GM18499 (cell line): ENCODE data around the gene SHANK2.

ENCODE experiments used
- ATAC-seq: cut with Tn5 transposase; IDR thresholded peaks from one replicate; pipeline ENCODE4 v1.9.1; 2021; ENCODE audit warnings: moderate number of reproducible peaks; ENCODE audit not compliant: insufficient read depth, unreplicated experiment

The SHANK2 gene

DNA sequence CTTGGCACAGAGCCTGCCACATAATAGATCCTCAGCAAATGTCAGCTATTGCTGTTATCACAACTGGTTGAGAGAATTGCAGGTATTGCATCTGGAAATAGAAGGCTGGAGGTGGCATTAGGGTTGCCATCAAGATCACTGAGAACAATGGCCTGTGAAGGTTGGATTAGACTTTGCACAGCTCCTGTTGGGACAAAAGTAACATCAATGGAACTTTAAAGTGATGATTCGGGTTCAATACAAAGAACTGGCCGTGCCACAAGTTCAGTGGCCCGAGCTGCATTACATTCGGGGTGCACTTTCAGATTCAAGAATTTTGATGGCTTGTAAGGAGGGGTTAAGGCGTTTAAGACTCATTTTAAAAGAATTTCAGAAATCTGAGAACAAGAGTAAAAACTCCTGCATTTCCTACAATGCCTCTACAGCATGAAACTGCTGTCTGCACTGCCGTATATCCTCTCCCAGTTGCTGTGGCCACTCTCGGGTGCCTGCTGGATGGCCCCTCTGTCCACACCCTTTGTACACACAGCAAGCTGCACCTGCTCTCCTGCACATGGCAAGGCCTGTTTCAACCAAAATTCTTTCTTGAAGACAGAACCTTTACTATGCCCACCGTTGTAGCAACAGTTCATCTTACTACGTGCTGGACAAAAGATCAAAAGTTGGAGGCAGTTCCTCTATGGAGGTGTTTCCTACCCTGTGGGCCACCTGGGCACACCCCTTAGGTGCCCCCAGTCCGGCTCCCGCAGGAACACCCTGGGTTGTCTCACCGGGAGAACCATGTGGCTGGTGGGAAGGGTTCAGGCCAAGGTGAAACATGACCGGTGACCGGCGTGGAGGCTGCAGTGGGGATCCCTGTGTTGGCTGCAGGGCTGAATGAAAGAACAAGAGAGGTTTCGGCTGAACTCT is 17.5 kb upstream of the SHANK2 start:
- no peak for ATAC-seq

DNA sequence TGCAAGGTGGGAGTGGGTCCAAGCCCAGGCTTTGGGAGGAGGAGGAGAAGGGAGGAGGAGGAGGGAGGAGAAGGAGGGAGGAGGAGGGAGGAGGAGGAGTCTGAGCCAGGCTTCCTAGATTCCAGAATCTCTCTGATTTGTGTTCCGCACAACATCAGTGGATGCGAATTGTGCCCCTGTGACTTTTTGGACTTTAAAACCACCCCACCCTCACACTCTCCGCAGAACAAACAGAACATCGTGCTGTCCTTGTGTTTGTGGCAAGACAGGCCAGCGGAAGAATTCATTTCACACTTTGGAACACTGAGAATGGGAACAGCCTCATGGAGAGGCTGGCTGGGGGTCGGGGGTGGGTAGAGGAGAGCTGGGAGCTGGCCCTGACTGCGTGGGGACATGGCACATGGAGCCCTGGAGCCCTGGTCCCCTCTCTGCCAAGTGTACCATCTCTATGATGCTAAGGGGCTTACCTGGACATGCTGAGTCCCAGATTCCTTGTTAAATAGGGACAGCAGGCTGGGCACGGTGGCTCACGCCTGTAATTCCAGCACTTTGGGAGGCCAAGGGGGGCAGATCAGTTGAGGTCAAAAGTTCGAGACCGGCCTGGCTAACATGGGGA is 16.4 kb upstream of the SHANK2 start:
- ATAC-seq, result no peak

DNA sequence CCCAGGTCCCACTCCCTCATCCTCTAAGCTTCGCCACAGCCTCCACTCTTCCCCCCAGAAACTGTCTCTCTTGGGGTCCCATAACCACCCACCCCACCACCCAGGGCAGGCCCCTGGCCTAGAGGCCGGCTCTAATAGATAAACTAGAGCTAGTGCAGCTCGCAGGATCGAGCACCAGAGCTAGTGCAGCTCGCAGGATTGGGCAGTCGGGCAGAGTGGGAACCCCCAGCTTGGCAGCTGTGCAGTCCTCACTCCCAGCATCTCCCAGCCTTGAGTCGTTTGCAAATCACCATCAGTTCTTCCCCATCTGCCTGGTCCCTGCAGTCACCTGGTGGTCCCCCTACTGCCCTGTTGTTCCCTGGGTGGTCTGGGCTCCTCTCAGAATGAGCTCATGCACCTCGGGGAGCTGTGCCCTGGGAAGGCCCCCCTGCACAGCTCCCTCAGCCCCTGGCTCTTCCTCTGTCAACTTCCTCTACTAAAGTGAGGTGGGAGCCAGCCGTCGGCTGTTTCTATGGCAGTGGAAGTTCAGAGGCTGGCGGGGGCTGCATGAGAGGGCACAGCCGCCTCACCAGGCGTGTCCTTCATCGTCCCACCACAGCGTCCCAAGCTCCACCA is 15.5 kb upstream of the SHANK2 start:
- no peak for ATAC-seq

DNA sequence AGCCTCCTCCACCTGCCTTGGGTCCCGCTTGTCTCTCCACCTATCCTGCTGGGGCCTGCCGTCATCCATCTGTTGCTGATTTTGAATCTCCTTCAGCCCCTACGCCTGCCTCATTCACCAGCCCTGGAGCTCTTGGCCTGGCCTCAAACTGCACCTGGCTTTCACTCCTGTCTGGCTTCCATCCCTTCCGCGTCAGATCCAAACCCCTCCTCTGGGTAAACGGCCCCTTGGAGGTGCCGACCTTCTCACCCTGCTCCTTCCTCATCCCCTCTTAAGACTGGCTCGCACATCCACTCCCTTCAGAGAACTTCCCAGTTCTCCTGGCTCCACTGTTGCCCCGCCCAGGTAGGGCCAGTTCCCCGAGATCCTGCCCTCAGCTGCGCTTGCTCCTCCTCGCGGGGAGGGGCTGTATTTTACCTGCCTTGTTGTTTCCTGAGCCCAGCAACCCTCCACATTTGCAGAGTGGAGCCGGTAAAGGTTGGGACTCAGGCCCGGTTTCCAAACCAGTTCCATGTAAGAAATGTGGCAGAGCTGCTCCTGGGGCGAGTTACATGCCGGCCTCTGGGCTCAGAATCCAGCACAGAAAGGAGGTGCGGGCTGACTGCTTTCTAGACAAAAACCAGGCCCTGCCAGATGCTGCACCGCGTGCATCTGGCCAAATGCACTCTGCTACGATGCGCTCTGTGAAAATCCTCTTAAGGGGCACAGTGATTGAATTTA is 13.9 kb upstream of the SHANK2 start:
- ATAC-seq, result no peak

GRCh38 chr11:71265559-71266092 is 13.2 kb upstream of the SHANK2 start:
- ATAC-seq, result no peak

DNA sequence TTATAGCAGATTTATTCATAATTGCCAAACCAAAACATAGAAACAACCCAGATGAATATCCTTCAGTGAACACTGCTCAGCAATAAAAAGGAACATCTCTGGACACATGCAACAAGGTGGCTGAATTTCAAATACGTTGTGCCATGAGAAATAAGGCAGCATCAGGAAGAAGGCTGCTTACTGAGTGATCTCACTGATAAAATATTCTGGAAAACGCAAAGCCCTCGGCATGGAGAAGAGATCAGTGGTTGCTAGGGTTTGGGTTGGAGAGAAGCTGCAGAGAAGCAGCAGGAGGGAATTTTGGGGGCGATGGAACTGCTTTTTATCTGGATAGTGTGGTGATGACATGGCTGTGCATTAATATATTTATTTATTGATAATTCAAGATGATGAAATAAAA is 11.0 kb upstream of the SHANK2 start:
- no peak for ATAC-seq

DNA sequence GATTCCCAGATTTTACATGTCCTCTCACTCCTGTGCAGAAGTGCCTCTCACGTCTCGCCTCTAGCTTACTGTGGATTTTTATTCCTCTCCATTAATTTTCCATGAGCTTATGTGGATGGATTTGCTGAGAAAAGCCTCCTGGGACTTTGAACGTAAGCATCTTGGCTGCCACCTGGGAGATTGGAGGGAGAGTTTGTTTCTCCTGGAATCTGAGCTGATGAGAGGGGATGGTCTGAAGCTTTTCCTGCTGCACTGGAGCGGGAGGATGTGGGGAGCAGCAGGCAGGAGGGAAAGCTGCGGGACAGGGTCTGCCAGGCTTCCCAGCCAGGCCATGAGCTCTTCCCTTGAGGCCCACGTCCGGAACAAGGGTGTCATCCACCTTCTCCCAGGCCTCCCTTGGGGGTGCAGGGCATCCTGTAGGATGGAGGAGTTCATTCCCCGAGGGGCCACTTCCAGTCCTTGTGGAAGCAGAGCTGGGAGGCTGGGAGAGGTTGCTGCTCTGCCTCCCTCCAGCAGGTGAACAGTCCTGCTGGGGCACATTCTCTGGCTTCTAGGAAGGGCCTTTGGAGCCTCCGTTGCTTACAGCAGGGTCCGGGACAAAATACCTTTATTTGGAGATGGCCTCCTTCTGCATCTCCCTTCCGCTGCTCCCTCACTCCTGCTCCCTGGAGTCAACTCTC is 3.6 kb upstream of the SHANK2 start:
- ATAC-seq, result no peak

GRCh38 chr11:71255323-71255722 is 2.9 kb upstream of the SHANK2 start:
- no peak for ATAC-seq

GRCh38 chr11:71253794-71254193 is 1.4 kb upstream of the SHANK2 start:
- no peak for ATAC-seq

DNA sequence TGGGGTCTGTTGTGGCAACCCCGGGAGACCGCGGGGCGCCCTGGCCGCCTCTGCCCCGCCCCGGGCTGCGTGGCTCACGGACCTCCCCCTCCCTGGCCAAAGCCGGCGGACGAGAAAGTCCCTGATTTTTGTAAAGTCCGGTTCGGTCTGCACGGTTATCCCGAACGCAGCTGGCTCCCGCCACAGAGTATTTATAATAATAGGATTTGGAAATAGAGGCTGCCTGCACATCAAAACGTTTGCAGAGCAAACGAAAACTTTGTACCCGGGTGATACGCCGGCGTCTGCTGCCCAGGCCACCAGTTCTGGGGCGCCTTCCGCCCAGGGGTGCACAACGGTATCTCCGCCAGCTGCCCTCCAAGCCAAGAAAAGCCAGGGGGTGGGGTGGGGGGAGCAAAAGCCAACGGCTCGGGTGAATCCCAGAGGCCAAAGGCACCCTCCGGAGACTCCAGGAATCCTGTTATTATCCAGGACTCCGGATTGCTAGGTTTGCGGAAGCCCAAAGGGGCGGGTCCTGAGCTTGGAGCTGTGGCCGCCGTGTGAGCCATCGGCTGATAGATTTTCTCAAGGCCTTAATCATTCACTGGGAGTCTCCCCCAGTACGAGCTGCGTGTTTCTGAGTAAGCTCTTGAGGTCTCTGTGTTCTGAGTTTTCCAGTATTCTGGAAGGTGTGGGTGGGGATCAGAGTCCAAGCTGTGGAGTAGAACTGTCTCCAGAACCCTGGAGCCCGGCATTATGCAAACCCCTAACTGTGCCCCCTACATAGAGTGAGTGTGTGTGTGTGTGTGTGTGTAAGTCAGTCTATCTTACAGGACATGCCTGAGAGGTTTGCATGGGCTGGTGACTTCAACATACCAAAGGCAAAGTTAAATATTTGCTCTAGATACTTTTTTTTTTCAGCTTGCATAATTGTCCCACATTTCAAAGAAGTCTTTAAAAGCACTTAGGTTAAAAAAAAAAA is 673 bp upstream of the SHANK2 start:
- ATAC-seq, result no peak

DNA sequence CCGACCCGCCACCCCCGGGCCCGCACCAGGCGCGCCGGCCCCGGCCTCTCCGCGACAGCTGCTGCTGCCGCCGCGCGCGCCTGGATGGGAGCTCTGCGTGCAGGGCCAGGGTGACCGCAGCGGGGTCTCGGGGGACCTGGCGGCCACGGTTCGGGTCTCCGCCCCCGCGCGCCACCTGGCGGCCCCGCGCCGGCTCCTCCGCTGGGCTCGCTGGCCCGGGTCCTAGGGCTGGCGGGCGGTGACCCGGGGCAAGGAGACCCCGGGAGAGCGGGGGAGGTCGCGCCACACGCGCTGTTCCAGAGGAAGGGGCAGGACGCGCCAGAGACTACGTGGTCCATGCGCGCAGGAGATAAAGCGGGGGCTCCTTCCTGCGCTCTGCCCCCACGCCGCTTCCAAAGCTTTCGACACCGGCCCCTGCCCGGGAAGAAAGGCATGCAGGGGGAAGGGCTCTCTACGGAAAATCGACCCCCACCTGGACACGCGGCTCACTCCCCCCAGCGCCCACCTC is 562 bp downstream of the SHANK2 start:
- ATAC-seq, result no peak

GRCh38 chr11:71251151-71251721 is 1.1 kb downstream of the SHANK2 start:
- no peak for ATAC-seq

DNA sequence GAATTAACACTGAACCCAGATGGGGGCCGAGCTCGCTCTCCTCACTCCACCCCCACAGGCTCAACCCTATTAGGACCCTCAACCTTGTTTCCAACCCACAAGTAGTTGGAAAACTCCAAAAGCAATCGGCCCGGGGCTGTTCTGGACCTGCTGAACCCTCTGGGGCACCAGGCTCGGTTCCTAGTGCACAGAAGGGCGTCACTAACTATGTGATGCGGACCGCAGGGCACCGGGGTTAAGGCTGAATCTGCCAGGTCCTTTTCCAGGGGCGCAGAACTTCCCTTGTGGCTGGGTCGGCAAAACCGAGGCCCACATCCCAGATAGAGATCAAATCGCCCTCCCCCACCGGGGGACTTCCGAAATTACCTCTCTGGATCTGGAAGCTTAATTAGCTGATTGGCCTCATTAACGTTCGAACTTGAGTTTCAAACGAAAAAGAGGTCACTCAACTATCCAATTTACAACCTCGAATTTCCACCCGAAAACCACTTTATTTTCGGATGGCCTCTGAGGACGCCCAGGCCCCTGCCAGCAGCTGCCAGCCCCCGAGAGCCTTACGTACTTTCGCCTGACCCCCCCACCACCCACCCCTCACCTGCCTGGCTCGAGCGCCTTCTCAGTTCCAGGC is 1.7 kb downstream of the SHANK2 start:
- ATAC-seq, result no peak

- ATAC-seq, result no peak
Observed at GRCh38 chr11:71249301-71249700, 3.1 kb downstream of the SHANK2 start.

DNA sequence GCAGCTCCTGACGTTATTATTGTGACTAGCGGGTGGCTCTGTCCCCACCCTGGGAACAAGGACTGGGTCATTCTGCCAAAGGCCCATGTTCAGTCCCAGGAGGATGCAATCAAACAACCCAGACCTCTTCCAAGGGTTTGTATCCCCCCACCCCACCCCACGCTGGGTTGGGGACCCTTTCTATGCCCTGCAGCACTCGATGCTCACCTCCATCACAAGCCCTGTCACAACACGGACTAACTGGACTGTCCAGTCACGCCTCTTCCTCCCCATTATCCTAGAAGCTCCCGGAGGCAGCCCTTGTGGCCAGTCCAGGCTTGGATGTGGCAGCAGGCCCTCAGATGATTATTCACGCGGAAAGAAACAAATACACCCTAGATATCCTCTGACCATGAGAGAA is 3.7 kb downstream of the SHANK2 start:
- ATAC-seq, result no peak

DNA sequence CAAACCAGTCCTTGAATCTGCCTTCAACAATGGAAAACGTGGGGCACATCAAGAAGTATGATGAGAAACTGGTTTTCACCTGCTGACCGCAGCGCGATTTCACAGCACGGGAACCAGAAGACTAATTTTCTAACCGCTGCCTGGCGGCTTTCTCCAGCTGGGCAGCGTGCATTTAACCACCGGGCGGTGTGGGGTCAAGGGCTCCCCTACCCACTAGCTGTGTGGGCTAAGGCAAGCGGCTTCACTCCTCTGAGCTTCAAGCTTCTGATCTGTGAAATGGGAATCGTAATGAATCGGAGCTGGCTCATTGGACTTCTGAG is 4.2 kb downstream of the SHANK2 start:
- ATAC-seq, result no peak

- no peak for ATAC-seq
Observed at GRCh38 chr11:71247551-71248250, 4.7 kb downstream of the SHANK2 start.
